ENCODE data around the gene SLC39A9.
A peak's percentile ranks its signal among the peaks of the same experiment; 100 is the strongest.
"Not testable (repeated sequence)": the region's sequence is repeated elsewhere in the genome, so short reads cannot be mapped to it uniquely, and the experiment has no call there.

Gene SLC39A9

DNA sequence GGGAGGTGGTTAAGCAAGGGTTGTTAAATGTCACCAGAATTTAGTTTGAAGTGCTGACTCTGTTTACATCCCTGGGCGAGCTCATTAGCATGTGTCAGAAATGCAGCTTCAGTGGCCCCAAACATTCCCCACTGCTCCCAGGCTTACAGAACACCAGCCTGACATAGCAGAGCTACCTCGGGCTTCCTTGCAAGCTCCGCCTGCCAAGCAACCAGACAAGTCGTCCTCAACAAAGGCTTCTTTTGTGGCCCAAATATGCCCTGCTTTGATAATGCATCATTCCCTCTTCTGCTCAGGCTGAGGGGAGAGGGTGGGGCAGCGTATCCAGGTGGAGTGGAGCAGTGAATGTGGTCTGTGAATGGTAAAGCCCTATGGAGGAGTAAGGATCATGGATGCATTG is 28.4 kb upstream of the SLC39A9 start:
- no peak for DNase-seq (ENCODE audit: low spot score)

DNA sequence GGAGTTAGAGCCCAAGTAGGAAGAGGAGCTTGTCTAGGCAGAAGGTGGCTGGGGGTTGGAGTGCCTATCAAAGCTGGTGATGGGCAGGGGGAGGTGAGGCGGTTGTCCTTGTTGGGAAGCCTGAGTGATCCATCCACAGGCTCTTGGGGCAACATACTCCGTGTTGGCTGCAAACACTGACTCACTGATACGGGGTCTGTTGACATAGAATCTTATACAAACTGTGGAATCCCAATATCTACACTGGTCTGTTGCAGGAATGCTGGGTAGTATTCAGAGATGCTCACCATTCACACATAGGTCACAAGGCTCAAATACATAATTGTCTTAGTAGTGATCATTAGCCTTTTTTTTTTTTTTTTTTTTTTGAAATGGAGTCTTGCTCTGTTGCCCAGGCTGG is 26.3 kb upstream of the SLC39A9 start:
- DNase-seq (ENCODE audit: low spot score): no peak

DNA sequence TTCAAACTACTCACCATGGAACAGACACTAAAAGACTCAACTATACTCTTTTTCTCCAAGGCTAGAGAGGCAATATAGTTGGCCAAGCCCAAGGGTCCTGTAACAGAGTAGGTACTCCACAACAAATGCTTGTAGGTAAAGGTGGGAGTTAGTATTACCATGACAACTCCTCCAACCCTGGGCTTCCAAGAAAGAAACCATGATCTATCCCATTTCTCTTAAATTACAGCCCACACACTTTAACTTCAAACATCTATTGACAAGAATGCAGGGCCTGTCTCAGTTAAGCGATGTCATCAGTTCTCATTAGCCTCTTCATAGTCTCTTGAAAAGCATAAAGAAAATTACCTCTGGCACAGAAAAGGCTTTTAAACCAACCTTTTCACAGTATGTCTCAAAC is 25.4 kb upstream of the SLC39A9 start:
- no peak for DNase-seq (ENCODE audit: low spot score)

DNA sequence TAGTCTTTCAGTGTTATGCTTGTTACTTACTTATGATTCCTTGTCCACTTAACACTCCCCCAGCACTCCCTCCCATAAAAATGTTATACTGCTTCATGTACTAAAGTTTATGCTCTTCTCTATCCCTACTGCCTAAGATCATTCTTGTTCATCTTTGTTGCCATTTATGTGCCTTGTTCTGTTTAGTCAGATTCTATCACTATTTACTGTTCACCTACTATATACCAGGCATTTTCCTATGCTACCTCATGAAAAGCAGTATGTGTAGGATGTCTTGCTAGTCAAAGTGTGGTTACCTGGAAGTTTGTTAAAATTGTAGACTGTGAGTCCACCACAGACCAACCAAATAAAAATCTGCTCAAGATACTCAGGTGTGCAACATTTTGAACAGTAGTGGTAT is 24.3 kb upstream of the SLC39A9 start:
- DNase-seq (ENCODE audit: low spot score): no peak

- no peak for DNase-seq (ENCODE audit: low spot score)
These were observed 23.3 kb upstream of the SLC39A9 start for GRCh38 chr14:69375182-69375581.

DNA sequence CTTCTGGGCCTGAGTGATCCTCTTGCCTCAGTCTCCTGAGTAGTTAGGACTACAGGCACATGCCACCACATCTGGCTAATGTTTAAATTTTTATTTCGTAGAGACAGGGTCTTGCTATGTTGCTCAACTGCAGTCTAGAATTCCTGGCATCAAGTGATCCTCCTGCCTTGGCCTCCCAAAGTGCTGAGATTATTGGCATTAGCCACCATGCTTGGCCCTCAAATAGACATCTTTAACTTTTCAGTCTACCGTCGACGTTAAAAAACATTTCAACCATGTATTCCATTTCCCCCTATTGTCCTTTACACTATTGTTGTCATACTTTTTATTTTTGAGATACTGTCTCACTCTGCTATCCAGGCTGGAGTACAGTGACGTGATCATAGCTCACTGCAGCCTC is 22.8 kb upstream of the SLC39A9 start:
- DNase-seq (ENCODE audit: low spot score): no peak

- DNase-seq (ENCODE audit: low spot score): no peak
These were observed 22.1 kb upstream of the SLC39A9 start for GRCh38 chr14:69376439-69376838.

GRCh38 chr14:69378274-69378673 is 20.2 kb upstream of the SLC39A9 start:
- DNase-seq (ENCODE audit: low spot score): no peak

DNA sequence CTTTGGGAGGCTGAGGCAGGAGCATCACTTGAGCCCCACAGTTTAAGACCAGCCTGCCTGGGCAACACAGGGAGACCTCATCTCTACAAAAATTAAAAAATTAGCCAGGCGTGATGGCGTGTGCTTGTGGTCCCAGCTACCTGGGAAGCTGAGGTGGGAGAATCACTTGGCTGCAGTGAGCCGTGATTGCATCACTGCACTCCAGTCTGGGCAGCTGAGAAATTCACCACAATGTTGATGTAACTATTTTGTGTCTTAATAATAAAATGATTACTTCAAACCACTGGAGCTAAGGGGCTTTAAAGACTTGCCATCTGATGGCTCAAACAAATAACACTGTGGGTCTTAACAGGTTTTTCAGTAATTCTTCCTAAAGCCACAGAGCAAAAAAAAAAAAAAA is 11.2 kb upstream of the SLC39A9 start:
- DNase-seq (ENCODE audit: low spot score): no peak

- DNase-seq (ENCODE audit: low spot score): peak; percentile 7
These were observed 7.1 kb upstream of the SLC39A9 start for GRCh38 chr14:69391400-69391799.

DNA sequence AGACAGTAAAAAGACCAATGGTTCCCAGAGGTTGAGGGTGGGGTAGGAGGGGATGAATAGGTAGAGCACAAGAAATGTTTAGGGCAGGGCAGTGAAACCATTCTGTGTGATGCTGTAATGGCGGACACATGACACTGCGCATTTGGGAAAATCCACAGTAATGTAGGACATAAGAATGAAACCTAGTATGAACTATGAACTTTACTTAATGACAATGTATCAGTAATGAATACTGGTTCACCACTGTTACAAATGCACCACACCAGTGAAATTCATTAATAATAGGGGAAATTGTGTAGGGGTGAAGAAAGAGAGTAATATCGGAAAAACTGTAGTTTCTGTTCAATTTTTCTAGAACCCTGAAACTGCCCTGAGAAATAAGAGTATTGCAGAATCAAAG is 6.0 kb upstream of the SLC39A9 start:
- no peak for DNase-seq (ENCODE audit: low spot score)

DNA sequence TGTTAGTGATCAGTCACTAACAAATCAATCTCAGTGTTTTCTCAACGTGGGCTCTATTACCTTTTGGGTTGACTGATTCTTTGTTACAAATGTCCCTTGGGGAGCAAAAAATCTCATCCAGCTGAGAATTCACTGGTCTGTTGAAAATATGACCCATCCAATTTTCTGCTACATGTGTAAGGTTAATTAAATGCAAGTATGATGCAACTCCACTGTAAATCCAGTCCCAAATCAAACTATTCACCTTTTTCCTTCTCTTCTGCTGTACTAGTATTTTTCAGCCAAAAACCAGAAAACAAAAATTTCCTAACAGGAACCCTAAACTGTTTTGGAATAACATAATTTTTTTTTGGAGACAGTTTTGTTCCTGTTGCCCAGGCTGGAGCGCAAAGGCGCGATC is 2.6 kb upstream of the SLC39A9 start:
- no peak for DNase-seq (ENCODE audit: low spot score)

DNA sequence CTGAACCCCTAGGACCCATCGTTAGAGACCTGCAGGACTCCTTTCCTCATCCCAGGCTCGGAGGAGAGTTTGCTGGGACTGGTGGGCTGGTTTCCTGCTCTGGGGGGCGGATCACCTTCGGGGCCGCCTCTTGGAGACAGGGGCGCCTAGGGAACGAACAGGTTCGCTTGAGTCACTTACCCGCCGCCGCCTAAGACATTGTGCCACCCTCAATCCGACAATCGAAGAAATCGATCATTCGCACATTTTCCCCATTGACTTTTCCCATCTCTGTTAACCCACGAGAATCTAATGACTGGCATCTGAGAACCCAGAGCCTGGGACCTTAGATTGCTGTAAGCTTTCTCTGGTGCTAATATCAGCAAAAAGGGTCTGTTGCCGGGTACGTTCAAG is 322 bp downstream of the SLC39A9 start:
- no peak for DNase-seq (ENCODE audit: low spot score)

GRCh38 chr14:69399750-69400149 is 1.3 kb downstream of the SLC39A9 start:
- DNase-seq (ENCODE audit: low spot score): no peak

GRCh38 chr14:69400154-69400553 is 1.7 kb downstream of the SLC39A9 start:
- DNase-seq (ENCODE audit: low spot score): no peak

- no peak for DNase-seq (ENCODE audit: low spot score)
These were observed 3.3 kb downstream of the SLC39A9 start for GRCh38 chr14:69401841-69402240.

GRCh38 chr14:69404478-69404877 is 6.0 kb downstream of the SLC39A9 start:
- DNase-seq (ENCODE audit: low spot score): no peak

GRCh38 chr14:69404883-69405282 is 6.4 kb downstream of the SLC39A9 start:
- no peak for DNase-seq (ENCODE audit: low spot score)

GRCh38 chr14:69405762-69406161 is 7.3 kb downstream of the SLC39A9 start:
- no peak for DNase-seq (ENCODE audit: low spot score)

GRCh38 chr14:69408331-69408960 is 10.0 kb downstream of the SLC39A9 start:
- DNase-seq (ENCODE audit: low spot score): no peak

- DNase-seq (ENCODE audit: low spot score): no peak
These were observed 15.0 kb downstream of the SLC39A9 start for GRCh38 chr14:69413483-69413882.

GRCh38 chr14:69416087-69416486 is 17.6 kb downstream of the SLC39A9 start:
- DNase-seq (ENCODE audit: low spot score): not testable (repeated sequence)

DNA sequence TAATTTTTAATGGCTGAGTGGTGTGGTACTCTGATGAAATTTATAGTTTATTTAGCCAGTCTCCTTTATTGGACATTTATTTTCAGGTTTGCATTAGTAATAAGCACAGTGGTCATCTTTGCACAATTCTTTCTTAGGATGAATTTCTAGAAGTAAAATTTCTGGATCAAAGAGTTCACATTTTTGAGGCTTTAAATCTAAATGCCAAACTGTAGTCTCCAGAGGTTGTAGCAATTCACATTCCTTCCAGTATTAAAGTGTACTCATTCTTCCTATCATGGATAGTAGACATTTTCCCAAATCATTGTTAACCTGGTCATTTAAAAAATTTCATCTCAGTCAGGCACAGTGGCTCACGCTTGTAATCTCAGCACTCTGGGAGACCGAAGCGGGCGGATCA is 24.8 kb downstream of the SLC39A9 start:
- peak; percentile 17 for DNase-seq (ENCODE audit: low spot score)

DNA sequence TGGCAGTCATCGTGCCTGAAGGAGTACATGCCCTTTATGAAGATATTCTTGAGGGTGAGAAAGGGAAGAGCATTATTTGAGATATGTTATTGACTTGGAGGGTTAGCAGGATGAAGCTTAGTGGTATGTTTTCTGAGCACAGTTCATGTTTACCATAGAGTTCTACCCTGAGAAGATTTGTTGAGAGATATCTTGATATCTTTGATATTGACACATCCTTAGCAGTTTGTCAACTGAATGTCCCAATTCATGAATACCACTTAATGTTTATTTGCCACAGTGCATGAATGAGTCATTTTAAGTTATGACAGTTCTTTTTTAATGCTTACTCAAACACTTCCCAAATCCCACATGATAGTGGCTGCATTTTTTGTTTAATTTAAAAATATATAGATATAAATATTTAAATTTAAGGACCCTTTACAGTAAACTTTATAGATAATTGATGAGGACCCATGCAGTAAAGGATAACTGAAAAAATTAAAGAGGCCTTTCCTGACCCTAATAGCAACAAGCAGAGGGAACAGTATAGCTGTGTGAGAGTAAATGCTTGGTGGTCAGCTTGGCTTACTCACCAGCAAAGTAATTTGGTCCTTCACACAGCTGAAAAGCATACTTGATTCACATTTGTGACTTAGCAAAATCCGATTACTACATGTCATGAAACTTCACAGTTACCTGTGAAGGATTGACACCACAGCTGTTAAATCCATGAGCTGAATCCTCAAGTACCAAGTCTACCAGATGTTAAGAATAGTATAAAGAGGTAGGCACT is 25.8 kb downstream of the SLC39A9 start:
- peak; percentile 26 for DNase-seq (ENCODE audit: low spot score)
